ENCODE results near the gene KRT83.

The KRT83 gene

DNA sequence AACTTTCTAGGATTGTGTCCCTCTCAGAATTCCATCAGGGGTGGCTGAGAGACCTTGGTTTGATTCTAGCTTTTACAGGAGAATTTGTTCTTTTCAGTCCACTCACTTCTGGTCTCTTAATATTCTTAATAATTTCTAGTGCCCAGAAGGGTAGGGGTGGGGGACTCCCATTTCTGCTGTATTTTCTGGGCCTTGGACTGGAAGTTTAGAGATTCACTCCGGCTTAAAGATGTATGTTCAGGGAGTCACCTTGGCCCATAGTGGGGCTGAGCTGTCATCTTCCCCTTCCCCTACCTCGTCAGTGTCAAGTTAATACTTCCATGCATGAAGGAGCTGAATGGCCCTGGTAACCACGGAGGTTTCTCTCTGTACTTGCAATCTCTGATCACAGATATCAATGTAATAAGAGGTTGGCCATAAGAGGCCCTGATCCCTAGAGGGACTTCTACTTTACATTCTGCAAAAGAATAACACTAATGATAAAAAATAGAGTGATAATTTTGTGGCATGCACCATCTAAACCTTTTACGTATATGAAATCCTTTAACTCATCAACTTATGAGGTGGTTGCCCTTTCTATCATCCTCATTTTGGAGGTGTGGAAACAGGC, 36.5 kb downstream of the KRT83 start:
- Histone ChIP-seq H3F3A (ENCODE audit: insufficient read depth, low read length) (no peaks in the 10 kb centered on the region), H4K20me1 (ENCODE audit: insufficient read depth, low read length) (no peaks in the 10 kb centered on the region), H3K27me3 (ENCODE audit: insufficient read depth, low read length) (no peaks in the 10 kb centered on the region; the same call in 1 of the 2 replicates), H3K79me2 (ENCODE audit: insufficient read depth, low read length) (no peaks in the 10 kb centered on the region), H3K9ac (ENCODE audit: low read length) (no peak overlapping the region), H3K9me3 (ENCODE audit: low read length) (no peaks in the 10 kb centered on the region), H2AFZ (ENCODE audit: low read length) (no peak overlapping the region), H3K27ac (ENCODE audit: low read depth, low read length, poor library complexity, severe bottlenecking) (no peak overlapping the region), H3K4me2 (ENCODE audit: low read length) (no peak overlapping the region), H3K36me3 (ENCODE audit: insufficient read depth, low read length) (no peaks in the 10 kb centered on the region), H3K9me2 (ENCODE audit: low read depth, low read length) (no peaks in the 10 kb centered on the region), H3K4me3 (ENCODE audit: low read depth, low read length, poor library complexity, severe bottlenecking) (no peak overlapping the region), H3K4me1 (ENCODE audit: insufficient read depth, low read length, severe bottlenecking) (no peaks in the 10 kb centered on the region)
- TF ChIP-seq, protein P1, sequence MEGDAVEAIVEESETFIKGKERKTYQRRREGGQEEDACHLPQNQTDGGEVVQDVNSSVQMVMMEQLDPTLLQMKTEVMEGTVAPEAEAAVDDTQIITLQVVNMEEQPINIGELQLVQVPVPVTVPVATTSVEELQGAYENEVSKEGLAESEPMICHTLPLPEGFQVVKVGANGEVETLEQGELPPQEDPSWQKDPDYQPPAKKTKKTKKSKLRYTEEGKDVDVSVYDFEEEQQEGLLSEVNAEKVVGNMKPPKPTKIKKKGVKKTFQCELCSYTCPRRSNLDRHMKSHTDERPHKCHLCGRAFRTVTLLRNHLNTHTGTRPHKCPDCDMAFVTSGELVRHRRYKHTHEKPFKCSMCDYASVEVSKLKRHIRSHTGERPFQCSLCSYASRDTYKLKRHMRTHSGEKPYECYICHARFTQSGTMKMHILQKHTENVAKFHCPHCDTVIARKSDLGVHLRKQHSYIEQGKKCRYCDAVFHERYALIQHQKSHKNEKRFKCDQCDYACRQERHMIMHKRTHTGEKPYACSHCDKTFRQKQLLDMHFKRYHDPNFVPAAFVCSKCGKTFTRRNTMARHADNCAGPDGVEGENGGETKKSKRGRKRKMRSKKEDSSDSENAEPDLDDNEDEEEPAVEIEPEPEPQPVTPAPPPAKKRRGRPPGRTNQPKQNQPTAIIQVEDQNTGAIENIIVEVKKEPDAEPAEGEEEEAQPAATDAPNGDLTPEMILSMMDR (IDR thresholded peaks at IDR 0.05; ENCODE audit: low read length) = no peak
- no peak for TF ChIP-seq EZH2 (IDR thresholded peaks at IDR 0.05; ENCODE audit: borderline replicate concordance, low read length)

DNA sequence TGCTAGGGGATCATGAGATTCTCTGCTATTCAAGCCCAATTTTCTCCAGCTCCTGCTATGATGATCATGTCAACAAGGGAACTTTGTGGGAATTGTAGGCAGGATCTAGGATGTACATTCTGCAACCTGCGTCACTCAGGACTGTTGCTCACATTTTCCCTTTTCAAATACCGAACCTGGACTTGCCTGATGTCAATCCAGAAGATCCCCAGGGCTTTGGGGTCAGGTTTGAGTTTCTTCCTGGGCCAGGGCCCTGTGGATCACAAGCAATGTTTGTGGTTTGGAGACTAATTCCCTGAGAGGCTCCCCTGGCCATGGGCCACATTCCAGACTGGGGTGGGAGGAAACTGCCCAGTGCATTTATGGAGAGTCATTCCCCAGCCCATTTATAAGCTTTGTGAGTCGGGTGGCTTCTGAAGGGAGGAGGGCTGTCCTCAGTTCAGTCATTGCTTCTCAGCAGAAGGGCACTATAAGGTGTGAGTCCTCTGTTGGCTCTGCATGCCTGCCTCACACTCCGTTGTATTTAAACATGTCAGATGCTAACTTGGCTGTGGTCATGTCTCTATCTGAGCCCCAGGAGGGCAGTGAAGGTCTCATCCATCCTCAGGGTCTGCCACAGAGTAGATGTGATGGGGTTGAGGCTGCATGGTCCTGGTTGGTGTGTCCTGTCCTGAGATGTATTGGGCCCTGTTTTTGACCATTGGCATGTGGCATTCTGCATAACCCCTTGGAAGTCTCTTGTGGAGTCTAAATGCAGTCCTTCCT, 40.2 kb downstream of the KRT83 start:
- H3F3A ChIP-seq (ENCODE audit: insufficient read depth, low read length) = no peaks in the 10 kb centered on the region
- H3K9me2 ChIP-seq (ENCODE audit: low read depth, low read length) = no peaks in the 10 kb centered on the region
- no peak for TF ChIP-seq EZH2 (IDR thresholded peaks at IDR 0.05; ENCODE audit: borderline replicate concordance, low read length)
- TF ChIP-seq, protein P1 (IDR thresholded peaks at IDR 0.05; ENCODE audit: low read length) = no peak
- H3K4me3 ChIP-seq (ENCODE audit: low read depth, low read length, poor library complexity, severe bottlenecking) = no peak overlapping the region
- no peak overlapping the region for H3K27ac ChIP-seq (ENCODE audit: low read depth, low read length, poor library complexity, severe bottlenecking)
- peaks cover 9% of the 10 kb centered on the region; the same call in 1 of the 2 replicates for H3K27me3 ChIP-seq (ENCODE audit: insufficient read depth, low read length)
- no peak overlapping the region for H3K9ac ChIP-seq (ENCODE audit: low read length)
- H2AFZ ChIP-seq (ENCODE audit: low read length) = no peak overlapping the region
- no peaks in the 10 kb centered on the region for H3K4me1 ChIP-seq (ENCODE audit: insufficient read depth, low read length, severe bottlenecking)
- no peaks in the 10 kb centered on the region for H3K36me3 ChIP-seq (ENCODE audit: insufficient read depth, low read length)
- no peaks in the 10 kb centered on the region for H4K20me1 ChIP-seq (ENCODE audit: insufficient read depth, low read length)
- H3K4me2 ChIP-seq (ENCODE audit: low read length) = no peak overlapping the region
- H3K9me3 ChIP-seq (ENCODE audit: low read length) = no peaks in the 10 kb centered on the region
- H3K79me2 ChIP-seq (ENCODE audit: insufficient read depth, low read length) = no peaks in the 10 kb centered on the region

DNA sequence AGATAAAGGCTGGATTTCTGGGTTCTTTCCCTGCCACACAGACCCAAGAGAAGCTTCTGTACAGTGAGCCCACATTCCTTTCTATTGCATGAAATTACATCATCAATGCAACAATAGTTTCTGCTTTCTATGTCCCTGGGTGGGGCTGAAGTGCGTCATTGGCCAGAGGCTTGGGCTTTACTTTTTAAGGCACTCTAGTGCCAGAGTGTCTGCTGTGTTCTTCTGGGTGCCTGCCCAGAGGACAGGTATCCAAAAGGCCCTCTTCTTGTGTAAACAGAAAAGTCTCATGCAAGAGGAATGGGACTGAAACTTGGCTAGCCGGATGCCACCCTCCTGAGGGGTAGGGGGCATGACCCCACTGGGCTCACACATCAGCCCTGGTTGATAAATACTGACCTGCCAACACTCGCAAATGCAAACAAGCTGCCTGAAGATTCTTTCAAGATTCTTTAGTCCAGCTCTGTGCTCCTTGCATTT, 40.8 kb downstream of the KRT83 start:
- Histone ChIP-seq H3K9me2 (ENCODE audit: low read depth, low read length) (no peaks in the 10 kb centered on the region), H3F3A (ENCODE audit: insufficient read depth, low read length) (no peaks in the 10 kb centered on the region), H3K4me1 (ENCODE audit: insufficient read depth, low read length, severe bottlenecking) (no peaks in the 10 kb centered on the region), H3K9me3 (ENCODE audit: low read length) (no peaks in the 10 kb centered on the region), H3K79me2 (ENCODE audit: insufficient read depth, low read length) (no peaks in the 10 kb centered on the region), H3K36me3 (ENCODE audit: insufficient read depth, low read length) (no peaks in the 10 kb centered on the region), H2AFZ (ENCODE audit: low read length) (no peak overlapping the region), H4K20me1 (ENCODE audit: insufficient read depth, low read length) (no peaks in the 10 kb centered on the region), H3K9ac (ENCODE audit: low read length) (no peak overlapping the region), H3K4me3 (ENCODE audit: low read depth, low read length, poor library complexity, severe bottlenecking) (no peak overlapping the region), H3K27me3 (ENCODE audit: insufficient read depth, low read length) (peaks cover 9% of the 10 kb centered on the region; the same call in 1 of the 2 replicates), H3K27ac (ENCODE audit: low read depth, low read length, poor library complexity, severe bottlenecking) (no peak overlapping the region), H3K4me2 (ENCODE audit: low read length) (no peak overlapping the region)
- no peak for TF ChIP-seq EZH2 (IDR thresholded peaks at IDR 0.05; ENCODE audit: borderline replicate concordance, low read length)
- TF ChIP-seq, protein P1 (IDR thresholded peaks at IDR 0.05; ENCODE audit: low read length) = no peak
